B cell (primary cell): ENCODE data around the gene PTPRN2. TPM values are rescaled to one million over a fixed set of nuclear protein-coding genes. Genes with fewer than 3 reads are reported as not detected.

Experiments
- ATAC-seq: fragments of 200-7000 bp; cut with Tn5 transposase; one replicate; pipeline ENCODE4 v1.10.0; 2021; ENCODE audit warnings: low read depth, mild to moderate bottlenecking, moderate number of reproducible peaks, moderate library complexity
- CTCF ChIA-PET: fragments of 350-600 bp; sonication (Branson Sonifier 250); formaldehyde crosslinking; loops from one replicate; lab custom pipeline; 2021; ENCODE audit warnings: antibody characterized with exemption, inconsistent platforms; lab: Charles Lee
- POLR2A ChIA-PET: fragments of 350-600 bp; sonication (Branson Sonifier 250); formaldehyde crosslinking; loops from one replicate; lab custom pipeline; 2021; ENCODE audit warnings: antibody characterized with exemption; lab: Charles Lee
- DNase-seq: peaks from one replicate; pipeline ENCODE4 v3.0.0; 2013
- H2AFZ ChIP-seq: 2 replicates; pipeline ENCODE4 v1.6.1; 2012; ENCODE audit warnings: mild to moderate bottlenecking, low read depth, low read length; ENCODE audit not compliant: insufficient read depth, poor library complexity, severe bottlenecking
- H3K27ac ChIP-seq, 2 donors: 1 replicate in 1 of 2; 2 replicates in 1 of 2; pipeline ENCODE4 v1.5.1; 2012 to 2013; ENCODE audit warnings: low read length in 2 of 2, mild to moderate bottlenecking in 2 of 2, moderate library complexity in 1 of 2
- H3K27me3 ChIP-seq, 4 experiments: fragments of 200-600 bp in 1 of 4; sonication (generic) in 1 of 4; replicated peaks in 1 of 4; 1 replicate in 2 of 4; 2 replicates in 2 of 4; pipeline versions ENCODE4 v1.6.1 to v1.7.0; 2013 to 2016; ENCODE audit warnings: low read length in 3 of 4, mild to moderate bottlenecking in 2 of 4, mixed read lengths in 1 of 4, moderate library complexity in 1 of 4; ENCODE audit not compliant: insufficient read depth in 4 of 4, control insufficient read depth in 3 of 4; ENCODE audit errors: control extremely low read depth in 1 of 4
- H3K36me3 ChIP-seq, 2 experiments: replicated peaks in 1 of 2; 1 replicate in 1 of 2; 2 replicates in 1 of 2; pipeline versions ENCODE4 v1.6.1 to v1.7.1; 2013; ENCODE audit warnings: low read length in 1 of 2; ENCODE audit not compliant: insufficient read depth in 2 of 2, control insufficient read depth in 1 of 2; ENCODE audit errors: control extremely low read depth in 1 of 2, extremely low read depth in 1 of 2
- H3K4me1 ChIP-seq, 2 donors: fragments of 200-600 bp in 1 of 2; sonication (generic) in 1 of 2; 1 replicate in 1 of 2; 2 replicates in 1 of 2; pipeline versions ENCODE4 v1.5.1 to v1.6.1; 2013 to 2017; ENCODE audit warnings: low read length in 2 of 2; ENCODE audit not compliant: control insufficient read depth in 2 of 2, insufficient read depth in 2 of 2
- H3K4me2 ChIP-seq: replicated peaks from 2 replicates; pipeline ENCODE3; 2012; ENCODE audit warnings: mild to moderate bottlenecking, low read depth, low read length; ENCODE audit not compliant: poor library complexity, severe bottlenecking
- H3K4me3 ChIP-seq, 5 experiments: fragments of 200-600 bp in 1 of 5; sonication (generic) in 1 of 5; 1 replicate in 3 of 5; 2 replicates in 2 of 5; pipeline versions ENCODE4 v1.5.1 to v1.7.0; 2011 to 2016; ENCODE audit warnings: low read length in 4 of 5, mild to moderate bottlenecking in 4 of 5, low read depth in 2 of 5, control low read depth in 1 of 5, moderate library complexity in 1 of 5; ENCODE audit not compliant: insufficient read depth in 1 of 5; ENCODE audit errors: control extremely low read depth in 1 of 5, extremely low read depth in 1 of 5
- H3K79me2 ChIP-seq: fragments of 200-600 bp; sonication (generic); one replicate; pipeline ENCODE4 v1.6.0; 2016; ENCODE audit warnings: low read length; ENCODE audit not compliant: control insufficient read depth, insufficient read depth
- H3K9ac ChIP-seq: fragments of 200-600 bp; sonication (generic); 2 replicates; pipeline ENCODE4 v1.6.1; 2017; ENCODE audit warnings: mild to moderate bottlenecking, low read length, moderate library complexity
- H3K9me3 ChIP-seq, 3 donors: one replicate each; pipeline versions ENCODE4 v1.6.1 to v1.7.1; 2013; ENCODE audit warnings: low read length in 2 of 3; ENCODE audit not compliant: control insufficient read depth in 2 of 3, insufficient read depth in 1 of 3; ENCODE audit errors: control extremely low read depth in 1 of 3
- H4K20me1 ChIP-seq: 2 replicates; pipeline ENCODE4 v1.6.0; 2012; ENCODE audit warnings: mild to moderate bottlenecking, low read length; ENCODE audit not compliant: insufficient read depth, control insufficient read depth, poor library complexity, severe bottlenecking
- H3K27ac Mint-ChIP-seq: one replicate; pipeline ENCODE4 v1.8.0; 2021; ENCODE audit warnings: mixed read lengths
- H3K27me3 Mint-ChIP-seq: one replicate; pipeline ENCODE4 v1.8.0; 2021; ENCODE audit warnings: mixed read lengths
- H3K4me1 Mint-ChIP-seq: one replicate; pipeline ENCODE4 v1.8.0; 2021; ENCODE audit warnings: mixed read lengths
- H3K4me3 Mint-ChIP-seq: one replicate; pipeline ENCODE4 v1.8.0; 2021; ENCODE audit warnings: mixed read lengths
- H3K9me3 Mint-ChIP-seq: one replicate; pipeline ENCODE4 v1.8.0; 2022; ENCODE audit warnings: mixed read lengths; ENCODE audit not compliant: insufficient read depth
- EZH2 ChIP-seq: IDR thresholded peaks from 2 replicates; pipeline ENCODE4 v1.6.1; 2012; ENCODE audit warnings: borderline replicate concordance, low read depth, mild to moderate bottlenecking, moderate library complexity, low read length; ENCODE audit not compliant: insufficient read depth, poor library complexity, severe bottlenecking
- WGBS: methylation state at CpG from one replicate; pipeline ENCODE4 v1.1.5; 2013; ENCODE audit warnings: missing lambda C conversion rate; ENCODE audit not compliant: insufficient coverage; 5-methylcytosine and 5-hydroxymethylcytosine counted together
- intact Hi-C: fragments of 100-400 bp; cut with micrococcal nuclease; formaldehyde crosslinking; loops from one replicate; pipeline ENCODE4 v1.10.0; 2022
- polyA plus RNA-seq: library from polyadenylated mRNA; depleted of rRNA; stranded (reverse); fragments of >200 nt; gene quantifications from 2 replicates; pipeline ENCODE4 v1.2.3, GENCODE V29; 2012
- total RNA-seq, 2 donors: library from RNA; stranded (reverse); fragments of 120-200 nt in 1 of 2; gene quantifications; 1 replicate in 1 of 2; 2 replicates in 1 of 2; pipeline versions ENCODE4 v1.2.3 to v1.2.4, GENCODE V29; 2013 to 2022
- TF ChIP-seq, protein P1 (sequence below): fragments of 200-600 bp; IDR thresholded peaks from one replicate; pipeline ENCODE4 v1.8.0; 2022; ENCODE audit warnings: antibody characterized with exemption, mild to moderate bottlenecking

Gene PTPRN2
- total and polyA plus RNA-seq, 2 donors (not counting 1 experiment from before 2014, with no cell fraction given): 2.0 to 5.0 TPM

DNA sequence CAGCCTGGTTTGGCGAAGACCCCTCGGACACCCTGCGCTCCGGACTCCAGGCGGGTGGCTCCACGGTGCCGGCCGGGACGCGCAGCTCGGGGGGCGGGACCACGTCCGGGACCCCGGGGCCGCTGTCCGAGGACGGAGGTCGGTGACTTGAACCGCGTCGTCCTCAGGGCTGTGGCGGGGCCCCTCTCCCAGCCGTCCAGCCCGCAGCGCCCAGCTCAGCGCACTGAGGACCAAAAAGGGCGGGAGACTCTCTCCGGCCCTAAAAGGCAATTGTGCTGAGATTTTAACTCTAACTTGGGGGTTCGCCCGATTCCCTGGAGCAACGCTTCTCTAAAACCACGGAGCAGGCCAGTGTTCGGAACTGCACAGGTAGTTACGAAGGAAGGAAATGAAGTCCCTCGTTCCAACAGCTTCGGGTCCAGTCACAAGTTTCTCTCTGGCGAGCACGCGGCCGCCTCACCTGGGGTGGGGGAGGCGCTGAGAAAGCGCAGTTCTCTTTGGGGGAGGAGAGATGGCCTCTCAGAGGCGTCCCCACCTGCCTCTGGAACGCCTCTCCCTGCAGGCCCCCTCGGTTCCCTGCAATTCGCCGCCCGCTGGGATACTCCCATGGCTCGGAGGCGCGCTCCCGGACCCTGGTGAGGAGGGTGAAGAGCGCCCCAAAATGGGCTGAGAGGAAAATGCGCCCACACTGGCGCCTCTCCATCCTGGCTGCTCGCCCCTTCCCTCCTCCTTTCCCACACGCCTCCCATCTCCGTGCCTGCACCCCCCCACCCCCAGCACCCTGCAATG lies 898.2 kb downstream of the PTPRN2 start:
- H3K9ac ChIP-seq: no peak overlapping the region
- Mint-ChIP-seq H3K27me3 (peaks cover 34% of the 10 kb centered on the region), H3K27ac (no peak overlapping the region), H3K4me3 (no peak overlapping the region), H3K9me3 (no peaks in the 10 kb centered on the region), H3K4me1 (peaks cover 9% of the 10 kb centered on the region)
- H3K4me1 ChIP-seq: peaks cover 6 to 8% of the 10 kb centered on the region in 2 donors
- H3K9me3 ChIP-seq: peaks cover 0 to 15% (median 0%) of the 10 kb centered on the region in 3 donors
- TF ChIP-seq, protein P1, sequence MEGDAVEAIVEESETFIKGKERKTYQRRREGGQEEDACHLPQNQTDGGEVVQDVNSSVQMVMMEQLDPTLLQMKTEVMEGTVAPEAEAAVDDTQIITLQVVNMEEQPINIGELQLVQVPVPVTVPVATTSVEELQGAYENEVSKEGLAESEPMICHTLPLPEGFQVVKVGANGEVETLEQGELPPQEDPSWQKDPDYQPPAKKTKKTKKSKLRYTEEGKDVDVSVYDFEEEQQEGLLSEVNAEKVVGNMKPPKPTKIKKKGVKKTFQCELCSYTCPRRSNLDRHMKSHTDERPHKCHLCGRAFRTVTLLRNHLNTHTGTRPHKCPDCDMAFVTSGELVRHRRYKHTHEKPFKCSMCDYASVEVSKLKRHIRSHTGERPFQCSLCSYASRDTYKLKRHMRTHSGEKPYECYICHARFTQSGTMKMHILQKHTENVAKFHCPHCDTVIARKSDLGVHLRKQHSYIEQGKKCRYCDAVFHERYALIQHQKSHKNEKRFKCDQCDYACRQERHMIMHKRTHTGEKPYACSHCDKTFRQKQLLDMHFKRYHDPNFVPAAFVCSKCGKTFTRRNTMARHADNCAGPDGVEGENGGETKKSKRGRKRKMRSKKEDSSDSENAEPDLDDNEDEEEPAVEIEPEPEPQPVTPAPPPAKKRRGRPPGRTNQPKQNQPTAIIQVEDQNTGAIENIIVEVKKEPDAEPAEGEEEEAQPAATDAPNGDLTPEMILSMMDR: no peak
- no peak for TF ChIP-seq EZH2
- H3K79me2 ChIP-seq: no peaks in the 10 kb centered on the region
- peaks cover 0 to 56% (median 24%) of the 10 kb centered on the region in 4 experiments for H3K27me3 ChIP-seq
- H3K4me2 ChIP-seq: peak overlapping the region; percentile 57
- ChIA-PET CTCF (no interaction called here), POLR2A (no interaction called here)
- no peaks in the 10 kb centered on the region for H4K20me1 ChIP-seq
- ATAC-seq: no peak
- H3K4me3 ChIP-seq: no peak overlapping the region
- no peak overlapping the region for H3K27ac ChIP-seq
- WGBS: 8% methylated on average over 53 of the region's 59 CpGs
- intact Hi-C loops: no loop called here
- H2AFZ ChIP-seq: no peak overlapping the region
- H3K36me3 ChIP-seq: no peaks in the 10 kb centered on the region
- no peak for DNase-seq

DNA sequence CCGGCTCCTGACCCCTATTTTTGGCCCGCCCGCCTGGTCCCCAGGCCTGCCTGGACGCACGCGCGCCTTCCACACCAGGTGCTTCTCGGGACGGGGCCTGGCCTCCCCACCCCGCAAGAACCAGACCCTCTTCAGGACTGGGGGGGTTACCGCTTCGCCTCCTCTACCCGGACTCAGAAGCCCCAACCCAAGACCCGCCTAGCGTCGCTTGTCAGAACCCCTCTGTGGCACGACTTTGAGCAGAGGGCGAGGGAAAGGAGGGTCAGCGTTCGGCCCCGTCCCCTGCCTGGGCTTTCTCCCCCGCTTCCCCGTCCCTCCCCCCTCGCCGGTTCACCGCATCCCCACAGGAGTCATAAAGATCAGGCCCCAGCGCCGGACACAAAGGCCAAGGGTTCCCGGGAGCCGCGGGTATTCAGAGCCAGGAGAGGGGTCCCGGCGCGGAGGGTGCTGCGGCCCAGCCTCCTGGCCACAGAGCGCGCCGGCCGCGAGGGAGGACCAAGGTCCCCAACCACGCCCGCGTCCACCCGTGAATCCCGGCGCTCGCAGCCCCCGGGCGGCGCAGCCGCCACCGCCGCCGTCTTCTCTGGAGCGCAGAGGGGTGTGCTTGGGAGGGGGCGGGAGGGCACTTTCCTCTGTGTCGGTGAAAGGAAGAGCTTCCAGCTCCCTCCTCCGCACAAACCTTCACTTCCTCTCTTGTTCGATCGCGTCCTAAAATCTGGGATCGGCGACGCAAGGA lies 898.9 kb downstream of the PTPRN2 start:
- Mint-ChIP-seq H3K9me3 (no peaks in the 10 kb centered on the region), H3K27me3 (peaks cover 32% of the 10 kb centered on the region), H3K4me3 (peak overlapping the region; percentile 19), H3K4me1 (peaks cover 8% of the 10 kb centered on the region), H3K27ac (no peak overlapping the region)
- Histone ChIP-seq H3K4me2 (no peak overlapping the region), H3K79me2 (no peaks in the 10 kb centered on the region), H3K27me3 (peaks cover 0 to 58% (median 23%) of the 10 kb centered on the region in 4 experiments), H4K20me1 (no peaks in the 10 kb centered on the region), H3K36me3 (no peaks in the 10 kb centered on the region), H3K27ac (no peak overlapping the region), H2AFZ (no peak overlapping the region), H3K4me3 (no peak overlapping the region), H3K9me3 (peaks cover 0 to 15% (median 0%) of the 10 kb centered on the region in 3 donors), H3K4me1 (peaks cover 3 to 8% of the 10 kb centered on the region in 2 donors), H3K9ac (no peak overlapping the region)
- ATAC-seq (no peak), DNase-seq (no peak)
- ChIA-PET CTCF (no interaction called here), POLR2A (no interaction called here)
- TF ChIP-seq, protein P1: no peak
- no peak for TF ChIP-seq EZH2
- WGBS: 7% methylated on average over 58 of the region's 64 CpGs
- intact Hi-C loops: no loop called here
